ENCODE data around the gene CREBL2. TPM values are rescaled to one million over a fixed set of nuclear protein-coding genes. Genes with fewer than 3 reads are reported as not detected.

CREBL2 gene
- total RNA-seq, 1 donor from 2014 or later: 15.0 TPM

DNA sequence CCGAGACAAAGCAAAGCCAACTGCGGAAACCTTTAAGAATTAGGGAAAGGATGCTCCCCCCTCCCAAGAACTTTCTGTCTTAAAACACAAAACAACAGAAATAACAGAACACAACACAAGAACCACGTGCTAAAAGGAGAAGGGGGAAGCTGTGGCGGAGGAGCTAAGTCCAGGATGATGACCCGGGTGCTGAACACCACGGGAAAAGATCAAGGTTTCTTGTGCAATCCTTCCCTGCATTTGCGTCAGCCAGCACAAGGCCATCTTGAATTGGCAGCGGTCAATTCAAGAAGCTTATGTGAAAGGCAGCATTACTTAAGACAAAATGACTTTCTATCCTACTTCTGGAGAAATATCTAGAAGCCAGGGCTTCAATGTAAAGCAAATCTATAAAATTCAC, 11.0 kb upstream of the CREBL2 start:
- no peak overlapping the region for H3K4me3 ChIP-seq (ENCODE audit: low read depth, low read length)
- no peak for DNase-seq (ENCODE audit: low read depth)
- TF ChIP-seq, protein P1, sequence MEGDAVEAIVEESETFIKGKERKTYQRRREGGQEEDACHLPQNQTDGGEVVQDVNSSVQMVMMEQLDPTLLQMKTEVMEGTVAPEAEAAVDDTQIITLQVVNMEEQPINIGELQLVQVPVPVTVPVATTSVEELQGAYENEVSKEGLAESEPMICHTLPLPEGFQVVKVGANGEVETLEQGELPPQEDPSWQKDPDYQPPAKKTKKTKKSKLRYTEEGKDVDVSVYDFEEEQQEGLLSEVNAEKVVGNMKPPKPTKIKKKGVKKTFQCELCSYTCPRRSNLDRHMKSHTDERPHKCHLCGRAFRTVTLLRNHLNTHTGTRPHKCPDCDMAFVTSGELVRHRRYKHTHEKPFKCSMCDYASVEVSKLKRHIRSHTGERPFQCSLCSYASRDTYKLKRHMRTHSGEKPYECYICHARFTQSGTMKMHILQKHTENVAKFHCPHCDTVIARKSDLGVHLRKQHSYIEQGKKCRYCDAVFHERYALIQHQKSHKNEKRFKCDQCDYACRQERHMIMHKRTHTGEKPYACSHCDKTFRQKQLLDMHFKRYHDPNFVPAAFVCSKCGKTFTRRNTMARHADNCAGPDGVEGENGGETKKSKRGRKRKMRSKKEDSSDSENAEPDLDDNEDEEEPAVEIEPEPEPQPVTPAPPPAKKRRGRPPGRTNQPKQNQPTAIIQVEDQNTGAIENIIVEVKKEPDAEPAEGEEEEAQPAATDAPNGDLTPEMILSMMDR (conservative IDR thresholded peaks at IDR 0.05; ENCODE audit: low read depth, low read length): no peak

DNA sequence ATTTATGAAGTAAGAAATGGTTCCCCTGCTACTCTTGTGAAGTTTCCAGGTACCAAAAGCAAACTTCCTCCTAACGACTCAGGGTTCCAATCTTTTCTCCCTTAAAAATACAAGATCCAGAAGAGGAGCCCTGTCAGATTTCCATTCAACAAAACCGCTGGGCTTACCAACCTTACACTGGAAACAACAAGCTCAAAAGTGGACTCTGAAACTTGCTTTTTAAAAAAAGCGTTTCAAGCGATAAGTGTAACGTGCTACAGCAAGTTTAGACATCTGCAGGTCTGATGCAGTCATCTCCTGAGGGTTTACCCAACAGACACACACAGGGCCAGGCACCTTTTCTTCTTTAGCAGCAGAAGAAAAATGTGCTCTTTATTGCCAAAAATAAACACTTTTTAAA, 6.9 kb upstream of the CREBL2 start:
- TF ChIP-seq, protein P1 (conservative IDR thresholded peaks at IDR 0.05; ENCODE audit: low read depth, low read length): no peak
- no peak for DNase-seq (ENCODE audit: low read depth)
- no peak overlapping the region for H3K4me3 ChIP-seq (ENCODE audit: low read depth, low read length)

DNA sequence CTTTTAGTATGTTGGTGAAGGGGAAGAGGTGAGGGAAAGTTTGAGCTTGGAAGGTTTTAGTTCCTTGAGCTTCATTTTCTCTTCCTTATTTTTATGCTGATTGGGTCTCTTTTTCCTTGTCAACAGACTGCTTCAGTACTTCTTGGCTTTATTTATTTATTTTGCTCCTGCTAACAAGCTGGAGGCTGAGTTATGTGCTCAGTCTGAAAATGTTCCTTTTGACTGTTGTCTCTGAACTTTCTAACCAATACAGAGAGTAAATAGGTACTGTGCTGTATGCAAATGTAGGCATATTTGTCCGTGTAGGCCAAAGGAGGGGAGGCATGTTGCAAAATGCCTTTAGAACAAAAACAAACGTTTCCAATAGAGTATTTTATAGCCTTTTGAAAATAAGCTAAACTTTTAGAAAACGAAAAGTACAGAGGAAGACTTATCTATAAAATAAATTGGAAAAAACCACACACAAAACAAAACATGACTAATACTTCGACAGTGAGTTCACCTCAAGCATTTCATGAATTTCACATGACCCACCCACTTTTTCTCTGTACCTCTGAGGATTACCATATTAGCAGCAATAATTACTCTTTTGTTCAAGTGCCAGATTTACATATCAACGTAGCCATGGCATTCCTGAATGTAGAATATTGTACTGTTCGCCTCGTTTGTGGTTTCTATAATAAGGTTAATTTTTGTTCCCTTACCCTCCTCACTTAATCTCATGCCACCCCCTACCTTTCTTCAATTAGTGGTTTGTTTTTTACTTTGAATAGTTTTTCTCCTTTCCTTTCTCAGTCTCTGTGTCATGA, 4.7 kb upstream of the CREBL2 start:
- TF ChIP-seq, protein P1 (conservative IDR thresholded peaks at IDR 0.05; ENCODE audit: low read depth, low read length): no peak
- no peak overlapping the region for H3K4me3 ChIP-seq (ENCODE audit: low read depth, low read length)
- DNase-seq (ENCODE audit: low read depth): peak; percentile 41

DNA sequence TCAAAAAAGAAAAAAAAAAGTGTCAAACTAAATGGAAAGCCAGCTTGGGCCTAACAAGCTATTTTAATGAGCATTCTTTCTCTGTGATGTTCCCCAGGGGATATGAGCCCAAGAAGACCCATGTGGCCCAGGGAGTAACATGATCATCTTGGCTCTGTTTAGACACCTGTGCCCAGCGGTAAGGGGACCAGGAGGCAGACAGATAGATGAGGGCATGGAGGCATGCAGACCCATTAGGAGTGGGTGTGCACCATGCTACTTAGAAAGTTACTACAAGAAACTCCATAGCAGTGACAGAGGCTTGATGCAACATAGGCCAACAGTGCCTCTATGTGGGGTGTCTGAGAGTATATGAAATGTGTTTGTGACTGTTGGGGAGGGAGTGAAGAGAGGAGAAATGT, 3.1 kb upstream of the CREBL2 start:
- H3K4me3 ChIP-seq (ENCODE audit: low read depth, low read length): no peak overlapping the region
- TF ChIP-seq, protein P1 (conservative IDR thresholded peaks at IDR 0.05; ENCODE audit: low read depth, low read length): peak; percentile 27

DNA sequence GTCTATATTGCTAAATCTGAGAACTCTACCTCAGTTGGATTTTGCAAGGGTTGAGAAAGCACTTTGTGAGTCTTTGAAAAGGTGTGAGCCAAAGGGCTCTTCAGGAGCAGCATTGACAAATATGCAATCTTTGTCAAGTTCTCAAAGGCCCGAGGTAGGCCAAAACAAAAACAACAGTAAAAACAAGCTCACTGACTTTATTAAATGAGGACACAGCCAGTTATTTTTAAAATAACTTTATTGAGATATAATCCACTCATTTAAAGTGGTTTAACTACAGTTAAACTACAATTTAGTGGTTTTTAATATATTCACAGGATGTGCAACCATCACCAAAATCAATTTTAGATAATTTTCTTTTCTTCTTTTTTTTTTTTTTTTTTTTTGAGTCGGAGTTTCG, 2.0 kb upstream of the CREBL2 start:
- no peak for DNase-seq (ENCODE audit: low read depth)
- H3K4me3 ChIP-seq (ENCODE audit: low read depth, low read length): no peak overlapping the region
- TF ChIP-seq, protein P1 (conservative IDR thresholded peaks at IDR 0.05; ENCODE audit: low read depth, low read length): no peak

More for the DNA sequence above, 3.1 kb upstream of the CREBL2 start:
- no peak for DNase-seq (ENCODE audit: low read depth)

DNA sequence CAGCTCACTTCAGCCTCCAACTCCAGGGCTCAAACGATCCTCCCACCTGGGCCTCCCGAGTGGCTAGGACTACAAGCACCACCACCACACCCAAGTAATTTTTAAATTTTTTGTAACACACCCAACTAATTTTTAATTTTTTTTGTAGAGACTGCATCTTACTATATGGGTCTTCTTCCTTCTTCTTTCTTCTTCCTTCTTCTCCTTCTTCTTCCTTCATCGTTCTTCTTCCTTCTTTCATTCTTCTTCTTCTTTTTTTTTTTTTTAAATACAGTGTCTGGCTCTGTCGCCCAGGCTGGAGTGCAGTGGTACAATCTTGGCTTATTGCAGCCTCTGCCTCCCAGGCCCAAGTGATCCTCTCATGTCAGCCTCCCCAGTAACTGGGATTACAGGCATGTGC, 965 bp upstream of the CREBL2 start:
- TF ChIP-seq, protein P1 (conservative IDR thresholded peaks at IDR 0.05; ENCODE audit: low read depth, low read length): no peak
- H3K4me3 ChIP-seq (ENCODE audit: low read depth, low read length): no peak overlapping the region
- DNase-seq (ENCODE audit: low read depth): no peak

DNA sequence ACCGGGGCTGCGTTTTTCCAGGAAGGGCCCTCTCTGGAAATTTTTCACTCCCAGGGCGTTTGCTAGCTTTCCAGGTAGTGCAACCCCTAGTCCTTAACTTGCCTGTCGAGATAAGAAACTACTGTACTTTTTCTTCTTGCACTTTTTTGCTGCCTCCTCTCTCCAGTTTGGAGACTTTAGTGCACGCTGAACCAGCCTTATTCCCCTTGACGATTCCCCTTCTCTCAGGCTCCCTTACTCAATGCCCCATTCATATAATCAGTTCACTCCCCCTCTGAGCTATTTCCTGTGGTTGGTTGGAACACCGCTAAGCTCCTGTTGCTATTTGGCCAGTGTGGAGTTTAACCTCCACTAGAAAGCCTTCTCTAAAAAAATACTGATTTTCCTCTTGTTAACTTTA, 682 bp downstream of the CREBL2 start:
- TF ChIP-seq, protein P1 (conservative IDR thresholded peaks at IDR 0.05; ENCODE audit: low read depth, low read length): no peak
- peak overlapping the region; percentile 82 for H3K4me3 ChIP-seq (ENCODE audit: low read depth, low read length)
- peak; percentile 27 for DNase-seq (ENCODE audit: low read depth)

Measured in epithelial cell of proximal tubule (primary cell).